SK-N-SH treated with all-trans-retinoic acid at 6 μM for 48 hours (cell line): ENCODE data around the gene TTBK2.

ENCODE experiments used
- ARNTL ChIP-seq: fragments of 450-650 bp; formaldehyde crosslinking; IDR thresholded peaks from 2 replicates; pipeline ENCODE4 v1.5.0; 2020; ENCODE audit warnings: low read depth, mild to moderate bottlenecking, moderate library complexity, borderline replicate concordance
- RARB ChIP-seq: fragments of 250-450 bp; sonication (Bioruptor Pico); IDR thresholded peaks from 2 replicates; pipeline ENCODE4 v1.8.0; 2021; ENCODE audit warnings: mild to moderate bottlenecking, moderate library complexity
- ZC3H10 ChIP-seq: fragments of 250-450 bp; sonication (Bioruptor Pico); IDR thresholded peaks from 2 replicates; pipeline ENCODE4 v1.5.1; 2021; ENCODE audit warnings: mild to moderate bottlenecking, moderate library complexity
- ZNF565 ChIP-seq: fragments of 450-650 bp; formaldehyde crosslinking; conservative IDR thresholded peaks from 2 replicates; pipeline ENCODE4 v1.5.0; 2020; ENCODE audit warnings: low read depth, mild to moderate bottlenecking, moderate library complexity
- ZNF8 ChIP-seq: fragments of 450-650 bp; formaldehyde crosslinking; IDR thresholded peaks from 2 replicates; pipeline ENCODE4 v1.5.0; 2020; ENCODE audit warnings: mild to moderate bottlenecking, moderate library complexity

DNA sequence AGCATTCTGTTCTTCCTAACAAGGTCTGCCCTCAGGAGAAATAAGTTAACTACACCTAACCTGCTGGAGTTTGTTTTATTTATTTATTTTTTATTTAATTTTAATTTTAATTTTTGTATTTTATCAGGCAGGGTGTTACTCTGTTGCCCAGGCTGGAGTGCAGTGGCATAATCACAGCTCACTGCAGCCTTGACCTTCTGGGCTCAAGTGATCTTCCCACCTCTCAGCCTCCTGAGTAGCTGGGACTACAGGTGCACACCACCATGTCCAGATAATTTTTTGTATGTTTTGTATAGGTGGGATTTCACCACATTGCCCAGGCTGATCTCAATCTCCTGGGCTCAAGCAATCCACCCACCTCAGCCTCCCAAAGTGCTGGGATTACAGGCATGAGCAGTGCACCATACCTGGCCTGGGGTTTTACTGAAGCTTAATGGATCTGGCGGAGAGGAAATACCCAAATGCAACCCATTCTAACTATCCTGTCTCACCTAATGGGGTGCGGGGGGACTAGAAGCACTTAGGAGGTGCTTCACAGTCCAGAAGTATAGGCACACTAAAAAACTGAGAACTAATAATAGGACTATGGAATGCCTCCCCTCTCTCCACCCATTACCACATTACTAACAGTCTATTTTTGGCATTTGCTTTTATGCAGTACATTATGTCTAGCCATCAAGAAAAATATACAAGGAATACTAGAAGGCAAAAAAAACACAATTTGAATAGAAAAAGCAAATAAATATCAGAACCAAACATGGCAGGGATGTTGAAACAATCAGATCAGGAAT lies 61.4 kb downstream of the TTBK2 start:
- no peak for TF ChIP-seq RARB (CRISPR knock-in tag)
- no peak for TF ChIP-seq ZNF8 (CRISPR knock-in tag)
- TF ChIP-seq ZC3H10 (CRISPR knock-in tag) = no peak
- no peak for TF ChIP-seq ZNF565 (CRISPR knock-in tag)
- no peak for TF ChIP-seq ARNTL (CRISPR knock-in tag)
